ENCODE data around the gene S100G.

Gene S100G

GRCh38 chrX:16633754-16634153 lies 16.2 kb upstream of the S100G start:
- in situ Hi-C loops (cut with HindIII; ENCODE audit: low sequenced_read_pairs): no loop called here
- TF ChIP-seq, protein P1, sequence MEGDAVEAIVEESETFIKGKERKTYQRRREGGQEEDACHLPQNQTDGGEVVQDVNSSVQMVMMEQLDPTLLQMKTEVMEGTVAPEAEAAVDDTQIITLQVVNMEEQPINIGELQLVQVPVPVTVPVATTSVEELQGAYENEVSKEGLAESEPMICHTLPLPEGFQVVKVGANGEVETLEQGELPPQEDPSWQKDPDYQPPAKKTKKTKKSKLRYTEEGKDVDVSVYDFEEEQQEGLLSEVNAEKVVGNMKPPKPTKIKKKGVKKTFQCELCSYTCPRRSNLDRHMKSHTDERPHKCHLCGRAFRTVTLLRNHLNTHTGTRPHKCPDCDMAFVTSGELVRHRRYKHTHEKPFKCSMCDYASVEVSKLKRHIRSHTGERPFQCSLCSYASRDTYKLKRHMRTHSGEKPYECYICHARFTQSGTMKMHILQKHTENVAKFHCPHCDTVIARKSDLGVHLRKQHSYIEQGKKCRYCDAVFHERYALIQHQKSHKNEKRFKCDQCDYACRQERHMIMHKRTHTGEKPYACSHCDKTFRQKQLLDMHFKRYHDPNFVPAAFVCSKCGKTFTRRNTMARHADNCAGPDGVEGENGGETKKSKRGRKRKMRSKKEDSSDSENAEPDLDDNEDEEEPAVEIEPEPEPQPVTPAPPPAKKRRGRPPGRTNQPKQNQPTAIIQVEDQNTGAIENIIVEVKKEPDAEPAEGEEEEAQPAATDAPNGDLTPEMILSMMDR (IDR thresholded peaks at IDR 0.05; ENCODE audit: low read depth, low read length, missing control alignments): no peak
- DNase-seq (ENCODE audit: low read depth): no peak
- H3K4me3 ChIP-seq (ENCODE audit: low read depth, low read length): no peak overlapping the region

DNA sequence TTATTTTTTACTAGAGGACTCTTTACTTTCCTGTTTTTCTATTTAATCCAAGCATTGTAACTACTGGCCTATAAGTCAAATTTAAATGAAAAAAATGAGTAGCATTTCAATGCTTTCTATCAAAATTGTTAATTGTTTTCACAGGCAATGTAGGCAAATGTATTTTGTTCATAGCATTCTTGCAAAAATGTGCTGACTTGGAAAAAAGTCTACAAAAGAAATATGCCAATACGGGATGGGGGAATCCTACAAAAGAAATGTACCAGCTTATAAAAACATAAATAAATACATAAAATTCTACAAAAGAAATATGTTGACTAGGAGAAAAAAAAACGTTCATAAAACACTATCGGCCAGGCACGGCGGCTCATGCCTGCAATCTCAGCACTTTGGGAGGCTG lies 14.9 kb upstream of the S100G start:
- TF ChIP-seq, protein P1 (IDR thresholded peaks at IDR 0.05; ENCODE audit: low read depth, low read length, missing control alignments): no peak
- in situ Hi-C loops (cut with HindIII; ENCODE audit: low sequenced_read_pairs): no loop called here
- no peak for DNase-seq (ENCODE audit: low read depth)
- no peak overlapping the region for H3K4me3 ChIP-seq (ENCODE audit: low read depth, low read length)

DNA sequence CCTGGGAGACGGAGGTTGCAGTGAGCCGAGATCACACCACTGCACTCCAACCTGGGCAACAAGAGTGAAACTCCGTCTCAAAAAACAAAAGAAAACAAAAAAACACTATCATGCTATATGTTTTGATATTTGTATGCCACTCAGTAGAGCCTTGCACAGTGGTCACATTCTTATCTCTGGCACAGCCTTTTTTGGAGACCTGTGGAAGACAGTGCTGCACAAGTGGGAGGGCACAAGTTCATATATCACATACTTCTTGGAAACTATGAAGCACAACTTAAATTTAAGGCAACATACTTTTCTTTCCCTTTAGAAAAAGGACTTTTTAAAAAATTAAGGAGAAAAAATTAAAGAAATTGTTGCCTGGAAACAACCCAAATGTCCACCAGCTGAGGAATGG lies 14.4 kb upstream of the S100G start:
- TF ChIP-seq, protein P1 (IDR thresholded peaks at IDR 0.05; ENCODE audit: low read depth, low read length, missing control alignments): no peak
- in situ Hi-C loops (cut with HindIII; ENCODE audit: low sequenced_read_pairs): no loop called here
- DNase-seq (ENCODE audit: low read depth): no peak

DNA sequence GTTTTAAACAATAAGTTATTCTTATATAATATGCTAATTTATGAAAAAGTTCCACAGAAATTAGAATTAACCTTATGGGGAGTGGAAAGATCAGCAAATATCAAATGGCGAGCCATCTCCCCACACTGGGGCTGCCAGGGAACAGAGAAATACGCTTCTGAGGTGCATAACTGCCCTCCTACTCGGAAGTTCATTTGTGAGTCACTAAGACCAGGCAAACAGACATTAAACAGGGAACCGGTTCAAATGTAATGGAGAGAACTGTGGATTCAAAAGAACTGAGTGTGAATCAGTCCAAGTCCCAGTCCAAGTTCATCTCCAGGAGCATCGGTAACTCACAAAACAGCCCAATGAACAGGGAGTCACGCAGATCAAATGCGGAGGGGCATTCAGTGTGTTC lies 11.4 kb upstream of the S100G start:
- no peak for DNase-seq (ENCODE audit: low read depth)
- no peak overlapping the region for H3K4me3 ChIP-seq (ENCODE audit: low read depth, low read length)
- in situ Hi-C loops (cut with HindIII; ENCODE audit: low sequenced_read_pairs): no loop called here
- TF ChIP-seq, protein P1 (IDR thresholded peaks at IDR 0.05; ENCODE audit: low read depth, low read length, missing control alignments): no peak

More for the DNA sequence above, 14.4 kb upstream of the S100G start:
- no peak overlapping the region for H3K4me3 ChIP-seq (ENCODE audit: low read depth, low read length)

DNA sequence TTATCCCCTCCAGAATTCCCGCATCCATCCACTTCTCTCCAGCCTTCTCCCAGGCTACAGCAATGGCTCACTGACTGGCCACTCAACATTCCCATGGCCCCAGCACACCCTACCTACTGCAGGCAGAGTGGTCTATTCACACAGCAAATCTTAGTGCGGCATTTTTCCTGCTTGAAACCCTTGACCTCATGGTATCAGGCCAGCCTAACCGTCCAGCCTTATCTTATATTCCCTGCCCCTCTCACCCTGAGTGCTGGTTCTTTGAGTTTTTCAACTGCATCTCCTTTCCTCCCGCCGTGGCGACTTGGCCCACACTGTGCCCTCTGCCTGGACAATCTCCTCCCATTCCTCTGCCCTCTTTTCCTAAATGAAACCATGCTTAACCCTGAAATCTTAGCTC lies 10.0 kb upstream of the S100G start:
- TF ChIP-seq, protein P1 (IDR thresholded peaks at IDR 0.05; ENCODE audit: low read depth, low read length, missing control alignments): no peak
- H3K4me3 ChIP-seq (ENCODE audit: low read depth, low read length): no peak overlapping the region
- no peak for DNase-seq (ENCODE audit: low read depth)
- in situ Hi-C loops (cut with HindIII; ENCODE audit: low sequenced_read_pairs): no loop called here

DNA sequence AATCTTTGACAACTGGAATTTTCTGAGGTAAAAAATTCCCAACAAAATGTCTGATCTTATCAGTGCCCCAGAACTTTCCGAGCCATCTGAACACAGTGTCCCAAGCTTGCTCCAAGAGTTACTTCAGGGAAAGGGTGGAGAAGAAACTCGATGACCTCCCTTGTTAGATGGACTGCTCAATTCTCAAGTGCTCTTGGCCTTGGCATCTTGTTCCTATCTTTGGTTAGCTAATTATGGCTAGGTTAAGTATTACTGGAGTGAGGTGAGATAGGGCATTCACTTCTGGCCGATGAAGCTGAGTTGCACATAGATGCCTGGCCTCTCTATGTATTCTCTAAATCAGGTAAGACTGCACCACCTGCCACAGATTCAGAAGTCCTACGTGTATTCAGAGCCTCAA lies 9.1 kb upstream of the S100G start:
- TF ChIP-seq, protein P1 (IDR thresholded peaks at IDR 0.05; ENCODE audit: low read depth, low read length, missing control alignments): no peak
- in situ Hi-C loops (cut with HindIII; ENCODE audit: low sequenced_read_pairs): no loop called here
- no peak overlapping the region for H3K4me3 ChIP-seq (ENCODE audit: low read depth, low read length)
- DNase-seq (ENCODE audit: low read depth): no peak

DNA sequence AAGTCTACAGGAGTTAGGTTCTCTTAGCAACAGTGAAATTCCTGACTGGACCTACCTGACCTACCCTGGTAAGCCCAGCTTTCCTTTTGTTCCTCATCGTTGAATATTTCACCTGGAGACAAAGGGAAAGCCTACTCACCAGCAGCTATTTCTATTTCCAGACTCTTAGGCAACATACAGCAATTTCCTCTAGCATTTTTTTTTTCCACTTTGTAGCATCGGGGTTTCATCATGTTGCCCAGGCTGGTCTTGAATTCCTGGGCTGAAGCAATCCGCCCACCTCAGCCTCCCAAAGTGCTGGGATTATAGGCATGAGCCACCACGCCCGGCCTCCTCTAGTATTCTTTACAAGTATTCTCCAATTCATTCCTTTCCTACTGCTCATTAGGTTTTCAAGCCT lies 6.8 kb upstream of the S100G start:
- TF ChIP-seq, protein P1 (IDR thresholded peaks at IDR 0.05; ENCODE audit: low read depth, low read length, missing control alignments): no peak
- H3K4me3 ChIP-seq (ENCODE audit: low read depth, low read length): no peak overlapping the region
- in situ Hi-C loops (cut with HindIII; ENCODE audit: low sequenced_read_pairs): no loop called here
- DNase-seq (ENCODE audit: low read depth): no peak
